HepG2 (cell line): ENCODE results near the gene OVCH2. TPM values are rescaled to one million over a fixed set of nuclear protein-coding genes. Genes with fewer than 3 reads are reported as not detected.

Source experiments
- ATAC-seq: fragments of 200-7000 bp; cut with Tn5 transposase; 3 replicates; pipeline ENCODE4 v1.9.1; 2020; ENCODE audit warnings: mild to moderate bottlenecking, moderate library complexity
- BruUV-seq: library from RNA; stranded (reverse); fragments of 400-500 nt; replicated peaks from 2 replicates; lab custom pipeline; 2021; lab: Mats Ljungman, UMichigan
- CTCF ChIA-PET: fragments of 300-600 bp; formaldehyde crosslinking; extraction: SDS; loops from one replicate; lab custom pipeline; 2021; ENCODE audit warnings: low total read pairs, inconsistent platforms, low intra/inter-chr PET ratio; lab: Yijun Ruan, JAX
- POLR2A ChIA-PET: fragments of 350-600 bp; sonication (Branson Sonifier 250); formaldehyde crosslinking; loops from one replicate; lab custom pipeline; 2020; ENCODE audit warnings: antibody characterized with exemption, inconsistent platforms; lab: Yijun Ruan, JAX
- DNase-seq: peaks from one replicate; pipeline ENCODE4 v3.0.0-alpha.2; 2015; ENCODE audit warnings: low spot score
- FAIRE-seq: peaks from 3 replicates; lab custom pipeline; 2011; peaks lifted over from hg19 to GRCh38; lab: Jason Lieb, UNC
- H2AFZ ChIP-seq: one replicate; pipeline ENCODE4 v1.6.1; 2011; ENCODE audit warnings: low read length, inconsistent platforms
- H3K27ac ChIP-seq: fragments of 300-600 bp; 3 replicates; pipeline ENCODE4 v1.8.0; 2011; ENCODE audit warnings: mixed run types, mild to moderate bottlenecking, mixed read lengths, low read length, inconsistent platforms; ENCODE audit not compliant: insufficient read depth; ENCODE audit errors: extremely low read length
- H3K27me3 ChIP-seq, 2 experiments: fragments of 200-600 bp in 1 of 2; 2 replicates in 1 of 2; 3 replicates in 1 of 2; pipeline versions ENCODE4 v1.6.0 to v1.8.0; 2011; ENCODE audit warnings: low read length in 2 of 2, mild to moderate bottlenecking in 2 of 2, moderate library complexity in 2 of 2, inconsistent platforms in 1 of 2; ENCODE audit not compliant: insufficient read depth in 2 of 2, control insufficient read depth in 1 of 2
- H3K36me3 ChIP-seq, 2 experiments: fragments of 200-600 bp in 1 of 2; replicated peaks in 1 of 2; 2 replicates in 1 of 2; 3 replicates in 1 of 2; pipeline versions ENCODE4 v1.5.1 to v1.8.0; 2011; ENCODE audit warnings: low read length in 2 of 2, inconsistent platforms in 1 of 2; ENCODE audit not compliant: insufficient read depth in 2 of 2, control insufficient read depth in 1 of 2
- H3K4me1 ChIP-seq: 2 replicates; pipeline ENCODE4 v1.5.1; 2012; ENCODE audit warnings: low read length, inconsistent platforms; ENCODE audit not compliant: insufficient read depth
- H3K4me2 ChIP-seq: 2 replicates; pipeline ENCODE4 v1.6.0; 2011; ENCODE audit warnings: low read depth, low read length, inconsistent platforms
- H3K4me3 ChIP-seq, 3 experiments: fragments of 200-600 bp in 1 of 3; sonication (generic), shearing (Covaris generic) in 1 of 3; replicated peaks in 1 of 3; 2 replicates each; pipeline ENCODE4 v1.5.1; 2011 to 2016; ENCODE audit warnings: low read length in 3 of 3, inconsistent platforms in 2 of 3, low read depth in 2 of 3, mild to moderate bottlenecking in 2 of 3, control low read depth in 1 of 3, mixed read lengths in 1 of 3; ENCODE audit not compliant: insufficient read depth in 1 of 3
- H3K79me2 ChIP-seq: one replicate; pipeline ENCODE4 v1.6.1; 2011; ENCODE audit warnings: low read length, inconsistent platforms; ENCODE audit not compliant: insufficient read depth
- H3K9ac ChIP-seq: 2 replicates; pipeline ENCODE4 v1.6.0; 2011; ENCODE audit warnings: mild to moderate bottlenecking, low read depth, low read length, inconsistent platforms; ENCODE audit not compliant: insufficient read depth
- H3K9me3 ChIP-seq: 2 replicates; pipeline ENCODE4 v1.5.1; 2012; ENCODE audit warnings: mild to moderate bottlenecking, low read length
- H4K20me1 ChIP-seq: 2 replicates; pipeline ENCODE4 v1.6.0; 2011; ENCODE audit warnings: inconsistent platforms, mild to moderate bottlenecking, low read length, moderate library complexity; ENCODE audit not compliant: insufficient read depth
- ARNT ChIP-seq: fragments of 450-650 bp; IDR thresholded peaks from 2 replicates; pipeline ENCODE4 v1.6.1; 2017
- ARNTL ChIP-seq: sonication (generic); formaldehyde crosslinking; IDR thresholded peaks from 2 replicates; pipeline ENCODE4 v1.4.0; 2020; ENCODE audit warnings: mild to moderate bottlenecking, missing genetic modification reagents
- ELF3 ChIP-seq: IDR thresholded peaks from 2 replicates; pipeline ENCODE4 v1.6.1; 2016; ENCODE audit warnings: missing genetic modification reagents, missing compliant biosample characterization
- IKZF5 ChIP-seq: IDR thresholded peaks from 2 replicates; pipeline ENCODE4 v1.6.1; 2018; ENCODE audit warnings: missing genetic modification reagents, mild to moderate bottlenecking, missing compliant biosample characterization
- JARID2 ChIP-seq: sonication (generic); formaldehyde crosslinking; IDR thresholded peaks from 2 replicates; pipeline ENCODE4 v1.8.1; 2023; ENCODE audit warnings: missing genetic modification reagents, inconsistent platforms; ENCODE audit not compliant: insufficient replicate concordance
- KLF12 ChIP-seq: sonication (generic); formaldehyde crosslinking; IDR thresholded peaks from 2 replicates; pipeline ENCODE4 v1.4.0; 2020; ENCODE audit warnings: missing genetic modification reagents, borderline replicate concordance
- MEIS2 ChIP-seq: sonication (generic); formaldehyde crosslinking; IDR thresholded peaks from 2 replicates; pipeline ENCODE4 v1.9.0; 2021; ENCODE audit warnings: mild to moderate bottlenecking, missing genetic modification reagents
- PAX8 ChIP-seq: sonication (generic); formaldehyde crosslinking; IDR thresholded peaks from 2 replicates; pipeline ENCODE4 v1.8.0; 2022; ENCODE audit warnings: mild to moderate bottlenecking, missing genetic modification reagents, borderline replicate concordance
- SKIL ChIP-seq: sonication (generic); formaldehyde crosslinking; IDR thresholded peaks from 2 replicates; pipeline ENCODE4 v1.8.0; 2022; ENCODE audit warnings: missing genetic modification reagents, mild to moderate bottlenecking, moderate library complexity, borderline replicate concordance
- TARDBP ChIP-seq: sonication (generic); formaldehyde crosslinking; IDR thresholded peaks from 2 replicates; pipeline ENCODE4 v1.8.0; 2022; ENCODE audit warnings: mild to moderate bottlenecking, missing genetic modification reagents
- TBX3 ChIP-seq: fragments of 450-650 bp; IDR thresholded peaks from 2 replicates; pipeline ENCODE4 v1.6.1; 2017; ENCODE audit warnings: antibody characterized with exemption, mild to moderate bottlenecking, inconsistent platforms, borderline replicate concordance
- ZNF354B ChIP-seq: sonication (generic); formaldehyde crosslinking; IDR thresholded peaks from 2 replicates; pipeline ENCODE4 v1.8.0; 2022; ENCODE audit warnings: mild to moderate bottlenecking, missing genetic modification reagents
- ZNF432 ChIP-seq: sonication (generic); formaldehyde crosslinking; IDR thresholded peaks from 2 replicates; pipeline ENCODE4 v1.5.0; 2020; ENCODE audit warnings: missing genetic modification reagents, mild to moderate bottlenecking, borderline replicate concordance
- ZNF646 ChIP-seq: sonication (generic); formaldehyde crosslinking; IDR thresholded peaks from 2 replicates; pipeline ENCODE4 v1.9.0; 2021; ENCODE audit warnings: mild to moderate bottlenecking, missing genetic modification reagents
- ZNF670 ChIP-seq: sonication (generic); formaldehyde crosslinking; IDR thresholded peaks from 2 replicates; pipeline ENCODE4 v1.8.0; 2022; ENCODE audit warnings: mild to moderate bottlenecking, missing genetic modification reagents, borderline replicate concordance
- ZNF768 ChIP-seq: sonication (generic); formaldehyde crosslinking; IDR thresholded peaks from 2 replicates; pipeline ENCODE4 v1.4.0; 2020; ENCODE audit warnings: missing genetic modification reagents
- ZNF792 ChIP-seq: IDR thresholded peaks from 2 replicates; pipeline ENCODE4 v1.6.1; 2016
- WGBS: methylation state at CpG from one replicate; pipeline ENCODE4 v1.1.6; 2017; ENCODE audit warnings: low lambda C conversion rate; 5-methylcytosine and 5-hydroxymethylcytosine counted together
- in situ Hi-C: cut with HindIII; loops from 2 replicates; pipeline ENCODE4 v1.10.0; 2017; ENCODE audit warnings: low pct_unique_long_range_greater_than_20kb; ENCODE audit not compliant: extremely low pct_ligation_motif_present
- intact Hi-C: fragments of 100-400 bp; cut with micrococcal nuclease; formaldehyde crosslinking; loops from one replicate; pipeline ENCODE4 v1.10.0; 2022; ENCODE audit not compliant: unreplicated experiment
- polyA plus RNA-seq, 8 experiments: library from polyadenylated mRNA; depleted of rRNA in 3 of 8; stranded (reverse) in 7 of 8; unstranded in 1 of 8; fragments of >200 nt; fragmentation: Illumina TruSeq in 4 of 8; extraction: Trizol in 4 of 8; gene quantifications; 2 replicates each; pipeline versions ENCODE4 v1.2.1 to v1.2.3, GENCODE V29; 2011 to 2016; ENCODE audit warnings: low read depth in 4 of 8, missing spikeins in 1 of 8, mixed read lengths in 1 of 8; ENCODE audit not compliant: insufficient read depth in 1 of 8
- total RNA-seq, 5 experiments: library from RNA; depleted of rRNA; stranded (reverse); fragments of >200 nt; fragmentation: Illumina TruSeq; extraction: Trizol; gene quantifications; 2 replicates each; pipeline ENCODE4 v1.2.3, GENCODE V29; 2016; ENCODE audit warnings: low read depth in 1 of 5

The OVCH2 gene
- total and polyA plus RNA-seq, 2 of the 13 experiments (the other 11 are each of a cell fraction or from before 2014, with no cell fraction given): not detected

GRCh38 chr11:7686761-7687160 is 19.5 kb downstream of the OVCH2 start:
- H3K9me3 ChIP-seq: no peaks in the 10 kb centered on the region
- ATAC-seq: no peak
- no peak overlapping the region for H3K4me2 ChIP-seq
- BruUV-seq: no TSS peak
- intact Hi-C loops: no loop called here
- no peak overlapping the region for H3K9ac ChIP-seq
- POLR2A ChIA-PET: no interaction called here
- peaks cover 0 to 34% of the 10 kb centered on the region in 2 experiments; a peak in 2 of 5 replicates for H3K27me3 ChIP-seq
- CTCF ChIA-PET: no interaction called here
- no peaks in the 10 kb centered on the region for H3K79me2 ChIP-seq
- H3K27ac ChIP-seq: no peak overlapping the region
- no peak overlapping the region for H2AFZ ChIP-seq
- no peak for DNase-seq
- H3K4me3 ChIP-seq: no peak overlapping the region
- TF ChIP-seq TBX3: no peak
- no peak for TF ChIP-seq ZNF646 (CRISPR knock-in tag)
- no peak for TF ChIP-seq SKIL (CRISPR knock-in tag)
- TF ChIP-seq ZNF792: no peak
- TF ChIP-seq ARNT: no peak
- TF ChIP-seq KLF12: no peak
- TF ChIP-seq IKZF5 (CRISPR knock-in tag): no peak
- no peak for TF ChIP-seq ZNF670 (CRISPR knock-in tag)
- TF ChIP-seq ZNF432: no peak
- no peak for TF ChIP-seq MEIS2 (CRISPR knock-in tag)
- TF ChIP-seq PAX8 (CRISPR knock-in tag): no peak
- TF ChIP-seq JARID2: no peak
- TF ChIP-seq ZNF354B (CRISPR knock-in tag): no peak
- no peak for TF ChIP-seq TARDBP
- TF ChIP-seq ELF3 (CRISPR knock-in tag): no peak
- TF ChIP-seq ZNF768: no peak
- no peak for TF ChIP-seq ARNTL
- FAIRE-seq: no peak
- H3K36me3 ChIP-seq: no peaks in the 10 kb centered on the region
- in situ Hi-C loops: loop anchor here (25.0 kb wide), 1 partner anchor 324 kb away; no protein-coding TSS in a partner anchor
- no peaks in the 10 kb centered on the region for H4K20me1 ChIP-seq
- WGBS: 36% methylated on average over 4 of the region's 4 CpGs
- H3K4me1 ChIP-seq: peaks cover under 1% of the 10 kb centered on the region; the same call in 1 of the 2 replicates
